ENCODE measurements around the gene TMEM107.
"Not testable (repeated sequence)": the region's sequence is repeated elsewhere in the genome, so short reads cannot be mapped to it uniquely, and the experiment has no call there.

The TMEM107 gene

GRCh38 chr17:8176197-8176940 lies at the start of gene TMEM107:
TMEM107 (minus strand) TSS chr17:8176380; CDS start chr17:8176286, 94 bp downstream.
- DNase-seq (ENCODE audit: low spot score): peak; percentile 88

- DNase-seq (ENCODE audit: low spot score): no peak
Measured at GRCh38 chr17:8224891-8225812, 49.0 kb upstream of the TMEM107 start.

DNA sequence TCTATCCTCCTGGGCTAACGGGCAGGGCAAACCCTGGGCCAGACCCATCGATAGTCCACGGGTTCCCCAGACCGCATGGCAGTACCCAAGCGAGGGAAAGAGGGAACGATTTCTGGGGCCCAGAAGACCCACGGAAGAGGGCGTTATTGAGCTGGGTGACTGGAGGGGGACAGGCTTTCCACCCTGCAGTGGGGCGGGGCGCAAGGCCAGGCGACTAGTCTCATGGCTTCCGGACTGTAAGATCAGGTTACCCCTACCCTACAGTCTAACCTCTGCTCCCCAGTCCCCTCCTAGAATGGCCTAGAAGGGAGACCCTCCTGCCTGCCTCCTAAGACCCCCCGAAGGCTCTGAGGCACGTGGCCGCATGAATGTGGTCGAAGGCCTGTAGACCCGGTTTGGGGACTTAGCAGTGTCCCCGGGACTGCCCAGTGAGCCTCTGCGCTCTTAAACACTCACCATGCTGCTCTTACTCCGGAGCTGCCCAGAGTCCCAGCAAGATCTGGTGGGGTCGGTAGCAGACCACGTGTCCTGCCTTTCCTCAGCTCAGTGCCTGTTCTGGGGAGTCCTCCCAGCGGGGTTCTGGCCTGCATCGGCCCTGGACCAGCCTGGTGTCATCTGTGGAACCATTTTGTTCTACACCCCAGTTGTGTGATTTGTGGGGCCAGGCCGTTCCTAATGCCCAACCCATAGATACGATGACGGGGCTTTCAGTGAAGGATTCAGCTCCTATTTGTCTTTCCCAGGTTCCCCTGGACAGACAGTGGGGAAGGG lies 47.4 kb upstream of the TMEM107 start:
- peak; percentile 52 for DNase-seq (ENCODE audit: low spot score)

DNA sequence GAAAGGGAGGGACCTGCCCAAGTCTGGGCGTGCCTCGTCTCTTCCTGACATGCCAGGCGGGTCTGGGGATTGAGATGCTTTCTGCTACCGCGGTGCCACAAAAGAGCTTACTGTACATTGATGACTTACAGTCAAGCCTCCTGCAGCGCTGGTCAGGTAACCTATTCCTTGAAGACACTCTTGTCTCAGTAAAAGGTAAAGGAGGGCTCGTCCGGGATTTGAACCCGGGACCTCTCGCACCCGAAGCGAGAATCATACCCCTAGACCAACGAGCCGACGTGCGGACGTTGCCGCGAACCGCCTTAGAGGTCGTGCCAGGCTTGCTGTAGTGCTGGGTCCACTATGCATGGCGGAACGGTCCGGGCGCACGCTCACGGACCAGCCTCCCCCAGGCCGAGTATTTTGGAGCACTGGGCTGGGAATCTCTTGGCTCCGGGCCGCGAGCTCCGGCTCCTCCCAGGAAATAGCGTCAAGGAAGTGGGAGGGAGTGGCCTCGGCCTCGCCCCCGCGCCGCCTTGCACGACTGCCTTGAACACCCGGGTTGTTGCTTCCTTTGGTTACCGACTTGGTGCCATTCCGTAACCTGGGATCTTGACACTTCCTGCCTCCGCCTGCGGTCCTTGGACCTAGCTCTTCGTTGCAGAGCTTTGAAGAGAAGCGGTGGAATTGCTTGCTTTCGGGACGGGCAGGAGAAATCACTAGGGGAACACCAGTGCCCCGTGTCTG lies 46.6 kb upstream of the TMEM107 start:
- DNase-seq (ENCODE audit: low spot score): peak; percentile 81

- DNase-seq (ENCODE audit: low spot score): no peak
Measured at GRCh38 chr17:8222380-8222629, 46.1 kb upstream of the TMEM107 start.

- DNase-seq (ENCODE audit: low spot score): peak; percentile 92
Measured at GRCh38 chr17:8221663-8222379, 45.6 kb upstream of the TMEM107 start.

GRCh38 chr17:8220783-8221662 lies 44.8 kb upstream of the TMEM107 start:
- DNase-seq (ENCODE audit: low spot score): peak; percentile 84

- DNase-seq (ENCODE audit: low spot score): not testable (repeated sequence)
Measured at GRCh38 chr17:8214000-8214399, 37.8 kb upstream of the TMEM107 start.

DNA sequence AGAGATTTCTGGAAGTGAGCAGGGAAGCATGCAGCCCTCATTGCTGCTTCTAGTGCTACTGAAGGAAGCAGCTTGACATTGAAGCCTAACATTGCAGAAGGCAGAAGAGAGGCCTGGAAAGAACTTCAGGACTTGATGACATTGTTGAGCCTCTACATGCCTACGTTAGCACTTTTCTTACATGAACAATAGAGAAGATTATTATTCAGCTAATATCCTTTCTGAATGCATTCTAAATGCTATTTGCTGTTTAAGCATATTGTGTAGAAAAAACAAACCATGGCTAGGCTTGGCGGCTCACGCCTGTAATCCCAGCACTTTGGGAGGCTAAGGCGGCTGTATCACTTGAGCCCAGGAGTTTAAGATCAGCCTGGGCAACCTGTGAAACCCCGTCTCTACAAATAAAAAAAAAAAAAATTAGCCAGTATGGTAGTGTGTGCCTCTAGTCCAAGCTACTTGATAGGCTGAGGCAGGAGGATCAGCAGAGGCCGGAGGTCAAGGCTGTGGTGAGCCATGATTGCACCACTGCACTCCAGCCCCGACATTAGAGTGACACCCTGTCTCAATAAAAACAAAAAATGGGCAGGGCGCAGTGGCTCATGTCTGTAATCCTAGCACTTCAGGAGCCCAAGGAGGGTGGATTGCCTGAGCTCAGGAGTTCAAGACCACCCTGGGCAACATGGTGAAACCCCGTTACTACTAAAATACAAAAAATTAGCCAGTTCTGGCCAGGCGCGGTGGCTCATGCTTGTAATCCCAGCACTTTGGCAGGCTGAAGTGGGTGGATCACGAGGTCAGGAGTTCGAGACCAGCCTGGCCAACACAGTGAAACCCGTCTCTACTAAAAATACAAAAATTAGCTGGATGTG lies 36.4 kb upstream of the TMEM107 start:
- DNase-seq (ENCODE audit: low spot score): no peak

DNA sequence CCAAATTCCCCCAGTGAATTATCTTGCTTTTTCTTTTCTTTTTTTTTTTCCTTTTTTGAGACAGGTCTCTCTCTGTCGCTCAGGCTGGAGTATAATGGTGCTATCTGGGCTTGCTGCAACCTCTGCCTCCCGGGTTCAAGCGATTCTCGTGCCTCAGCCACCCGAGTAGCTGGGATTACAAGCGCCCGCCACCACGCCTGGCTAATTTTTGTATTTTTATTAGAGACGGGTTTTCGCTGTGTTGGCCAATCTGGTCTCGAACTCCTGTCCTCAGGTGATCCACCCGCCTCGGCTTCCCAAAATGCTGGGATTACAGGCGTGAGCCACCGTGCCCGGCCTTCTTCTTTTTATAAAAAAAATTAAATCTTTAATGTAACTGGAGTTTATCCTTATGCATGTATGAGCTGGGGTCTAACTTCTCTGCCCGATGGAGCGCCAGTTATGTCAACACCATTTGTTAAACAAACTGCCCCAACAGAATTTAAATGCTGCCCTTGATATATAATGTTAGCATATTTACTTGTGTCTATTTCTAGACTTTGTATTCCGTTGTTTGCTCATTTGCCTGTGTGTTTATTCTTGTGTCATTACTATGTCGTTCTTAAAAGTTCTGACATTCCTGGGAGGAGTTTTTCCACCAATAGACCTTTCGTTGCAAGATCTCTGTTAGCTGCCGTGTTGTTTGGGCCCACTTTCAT lies 34.7 kb upstream of the TMEM107 start:
- no peak for DNase-seq (ENCODE audit: low spot score)

DNA sequence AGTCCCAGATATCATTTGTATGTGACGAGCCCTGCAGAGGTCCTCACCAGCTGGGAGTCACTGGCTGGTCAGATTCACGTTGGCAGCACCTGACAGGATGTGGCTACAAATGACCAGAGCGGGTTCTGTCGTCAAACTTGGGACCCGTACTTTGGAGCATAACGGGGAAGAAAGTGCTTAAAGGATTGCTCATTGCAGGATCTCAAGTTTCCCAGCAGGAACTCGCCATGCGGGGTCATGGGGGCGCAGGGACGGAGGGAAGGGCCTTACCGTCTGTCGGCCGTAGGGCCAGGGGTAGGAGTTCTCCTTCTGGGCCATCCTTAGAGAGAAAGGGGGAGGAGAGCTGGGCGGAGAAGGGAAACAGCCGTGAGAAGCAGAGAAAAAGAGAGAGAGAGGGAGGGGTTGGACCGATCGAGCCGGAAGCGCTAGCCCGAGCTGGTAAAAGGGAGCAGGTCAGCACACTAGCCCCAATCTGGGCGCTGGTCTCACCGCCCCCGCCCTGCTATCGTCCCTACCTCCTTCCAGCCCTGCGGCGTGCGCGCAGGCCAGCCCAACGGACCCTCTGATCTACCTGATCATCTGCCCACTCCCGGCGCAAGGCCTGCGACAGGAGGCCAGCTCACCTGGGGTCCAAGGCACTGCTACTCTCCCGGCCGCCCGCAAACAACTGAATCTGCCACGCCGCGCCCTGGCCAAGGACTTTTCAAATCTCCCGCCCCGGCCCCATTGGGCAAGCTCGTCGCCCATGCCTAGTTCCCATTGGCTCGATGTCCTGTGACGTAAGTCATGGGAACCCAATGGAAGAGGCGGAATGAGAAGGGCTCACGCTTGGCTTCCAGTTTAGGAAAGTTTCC lies 34.0 kb upstream of the TMEM107 start, which contains the start of gene AURKB:
Gene AURKB (minus strand): TSS at position 669 of the 854 bp plus-strand sequence. CDS start 351 bp downstream, at position 318.
- peak; percentile 95 for DNase-seq (ENCODE audit: low spot score)

DNA sequence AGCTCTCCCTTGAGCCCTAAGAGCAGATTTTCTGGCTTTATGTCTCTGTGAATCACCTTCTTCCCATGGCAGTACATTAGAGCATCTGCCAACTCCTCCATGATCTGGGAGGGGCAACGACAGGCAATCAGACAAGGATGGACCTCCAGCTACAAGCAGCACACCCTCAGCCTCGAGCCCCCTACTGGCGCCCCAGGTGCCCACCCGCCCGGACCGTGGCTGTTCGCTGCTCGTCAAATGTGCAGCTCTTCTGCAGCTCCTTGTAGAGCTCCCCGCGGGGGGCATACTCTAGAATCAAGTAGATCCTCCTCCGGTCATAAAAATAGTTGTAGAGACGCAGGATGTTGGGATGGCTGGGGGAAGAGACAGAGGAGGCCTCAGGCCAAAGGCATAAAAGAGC lies 30.4 kb upstream of the TMEM107 start:
- no peak for DNase-seq (ENCODE audit: low spot score)

DNA sequence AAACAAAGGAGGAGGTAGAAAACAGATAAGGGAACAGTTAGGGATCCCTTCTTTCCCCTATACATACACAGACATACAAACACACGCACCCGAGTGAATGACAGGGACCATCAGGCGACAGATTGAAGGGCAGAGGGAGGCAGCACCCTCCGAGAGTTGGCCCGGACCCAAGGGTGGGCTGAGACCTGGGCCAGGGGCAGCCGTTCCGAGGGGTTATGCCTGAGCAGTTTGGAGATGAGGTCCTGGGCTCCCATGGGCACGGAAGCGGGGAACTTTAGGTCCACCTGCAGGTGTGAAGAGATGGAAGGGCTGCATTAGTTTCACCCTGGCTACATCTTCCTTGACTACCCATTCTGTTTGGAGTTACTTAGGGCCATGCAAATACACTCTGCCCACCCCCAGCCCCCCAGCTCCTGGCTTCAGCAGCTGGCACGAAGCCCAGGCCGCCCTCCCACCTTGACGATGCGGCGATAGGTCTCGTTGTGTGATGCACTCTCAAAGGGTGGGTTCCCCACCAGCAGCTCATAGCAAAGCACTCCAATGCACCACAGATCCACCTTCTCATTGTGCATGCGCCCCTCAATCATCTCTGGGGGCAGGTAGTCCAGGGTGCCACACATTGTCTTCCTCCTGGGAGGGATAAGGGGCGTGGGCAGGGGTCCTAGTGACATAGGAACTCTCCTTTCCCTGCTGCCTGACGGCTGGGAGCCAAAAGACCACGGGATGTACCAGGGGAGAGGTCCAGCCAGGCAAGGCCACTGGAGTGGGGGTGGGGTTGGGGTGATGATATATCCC lies 28.8 kb upstream of the TMEM107 start:
- DNase-seq (ENCODE audit: low spot score): no peak

- DNase-seq (ENCODE audit: low spot score): peak; percentile 78
Measured at GRCh38 chr17:8192070-8192815, 16.1 kb upstream of the TMEM107 start.

- no peak for DNase-seq (ENCODE audit: low spot score)
Measured at GRCh38 chr17:8190506-8190905, 14.3 kb upstream of the TMEM107 start.
